Activated T-cell treated with anti-CD3 and anti-CD28 coated beads for 24 hours (primary cell): ENCODE measurements around the gene DNAH10.
"Not testable (repeated sequence)": the region's sequence is repeated elsewhere in the genome, so short reads cannot be mapped to it uniquely, and the experiment has no call there.

Experiments
- DNase-seq: peaks from one replicate; pipeline ENCODE4 v3.0.0-alpha.2; 2020; ENCODE audit warnings: low read depth

DNAH10 gene

GRCh38 chr12:123910057-123910456, 148.0 kb downstream of the DNAH10 start:
- no peak for DNase-seq

- no peak for DNase-seq
These were observed 148.7 kb downstream of the DNAH10 start for GRCh38 chr12:123910761-123911193.

GRCh38 chr12:123911672-123912409, 149.7 kb downstream of the DNAH10 start:
- not testable (repeated sequence) for DNase-seq

- no peak for DNase-seq
These were observed 150.6 kb downstream of the DNAH10 start for GRCh38 chr12:123912415-123913380.

GRCh38 chr12:123914726-123915333, 152.7 kb downstream of the DNAH10 start:
- DNase-seq: no peak

- peak; percentile 64 for DNase-seq
These were observed 154.6 kb downstream of the DNAH10 start for GRCh38 chr12:123916729-123917128.

GRCh38 chr12:123917337-123917850, 155.3 kb downstream of the DNAH10 start:
- no peak for DNase-seq

- DNase-seq: no peak
These were observed 157.9 kb downstream of the DNAH10 start for GRCh38 chr12:123919980-123920360.

GRCh38 chr12:123923038-123923437, 160.9 kb downstream of the DNAH10 start:
- no peak for DNase-seq

- DNase-seq: no peak
These were observed 161.8 kb downstream of the DNAH10 start for GRCh38 chr12:123923927-123924326.

GRCh38 chr12:123924539-123924938, 162.4 kb downstream of the DNAH10 start:
- no peak for DNase-seq

GRCh38 chr12:123928274-123928865, 166.3 kb downstream of the DNAH10 start:
- no peak for DNase-seq

GRCh38 chr12:123928897-123929296, 166.8 kb downstream of the DNAH10 start:
- DNase-seq: no peak

GRCh38 chr12:123929946-123930583, 168.0 kb downstream of the DNAH10 start:
- DNase-seq: no peak

- DNase-seq: no peak
These were observed 169.7 kb downstream of the DNAH10 start for GRCh38 chr12:123931686-123932321.

- no peak for DNase-seq
These were observed 171.1 kb downstream of the DNAH10 start for GRCh38 chr12:123933214-123933613.

GRCh38 chr12:123934016-123934620, 172.0 kb downstream of the DNAH10 start:
- DNase-seq: no peak

- DNase-seq: no peak
These were observed 172.7 kb downstream of the DNAH10 start for GRCh38 chr12:123934829-123935228.

- DNase-seq: no peak
These were observed 173.9 kb downstream of the DNAH10 start for GRCh38 chr12:123935956-123936355.

GRCh38 chr12:123936471-123936870, 174.4 kb downstream of the DNAH10 start:
- no peak for DNase-seq
